Cardiac muscle cell (in vitro differentiated cells and primary cell): Measurements from ENCODE around the gene MTHFR. TPM values are rescaled to one million over a fixed set of nuclear protein-coding genes. Genes with fewer than 3 reads are reported as not detected.

Experiments
- DNase-seq, 2 donors: peaks; one replicate each; pipeline versions ENCODE4 v3.0.0 to v3.0.0-alpha.2; 2010 to 2017; ENCODE audit warnings: low read depth in 1 of 2, low spot score in 1 of 2
- H3K27ac ChIP-seq: fragments of 200-600 bp; sonication (generic); 2 replicates; pipeline ENCODE4 v1.5.1; 2016
- H3K27me3 ChIP-seq: fragments of 200-600 bp; sonication (generic); 2 replicates; pipeline ENCODE4 v1.6.0; 2016; ENCODE audit warnings: control low read depth
- H3K36me3 ChIP-seq: fragments of 200-600 bp; sonication (generic); 2 replicates; pipeline ENCODE4 v1.5.1; 2016; ENCODE audit warnings: control low read depth
- H3K4me1 ChIP-seq: fragments of 200-600 bp; sonication (generic); 2 replicates; pipeline ENCODE4 v1.8.1; 2017; ENCODE audit warnings: low read depth, mild to moderate bottlenecking, mixed run types
- H3K4me3 ChIP-seq: fragments of 200-600 bp; sonication (generic); 2 replicates; pipeline ENCODE4 v1.5.1; 2016; ENCODE audit warnings: mild to moderate bottlenecking
- H3K9me3 ChIP-seq: fragments of 200-600 bp; sonication (generic); 2 replicates; pipeline ENCODE4 v1.5.1; 2017; ENCODE audit warnings: low read depth, mild to moderate bottlenecking, control low read depth
- CTCF ChIP-seq: IDR thresholded peaks from 2 replicates; pipeline ENCODE4 v1.5.1; 2012; ENCODE audit warnings: low read depth, mild to moderate bottlenecking, low read length
- polyA plus RNA-seq: library from polyadenylated mRNA; unstranded; fragments of >200 nt; fragmentation: Nextera tagmentation; extraction: Ambion mirVana; gene quantifications from 2 replicates; pipeline ENCODE4 v1.2.1, GENCODE V29; 2016
- total RNA-seq: library from RNA; depleted of rRNA; stranded (reverse); fragments of >200 nt; gene quantifications from 2 replicates; pipeline ENCODE4 v1.2.3, GENCODE V29; 2016

MTHFR gene
- total and polyA plus RNA-seq, 2 experiments from 2014 or later = 37.5 to 64.0 TPM

GRCh38 chr1:11767922-11768704 lies 37.7 kb downstream of the MTHFR start:
- no peak for DNase-seq
- no peaks in the 10 kb centered on the region for H3K27me3 ChIP-seq
- no peaks in the 10 kb centered on the region for H3K36me3 ChIP-seq
- TF ChIP-seq CTCF = no peak
- H3K4me1 ChIP-seq = no peaks in the 10 kb centered on the region
- no peak overlapping the region for H3K27ac ChIP-seq
- no peak overlapping the region for H3K4me3 ChIP-seq
- H3K9me3 ChIP-seq = no peaks in the 10 kb centered on the region

GRCh38 chr1:11766429-11766776 lies 39.4 kb downstream of the MTHFR start:
- no peak overlapping the region for H3K4me3 ChIP-seq

GRCh38 chr1:11765661-11766428 lies 39.9 kb downstream of the MTHFR start:
- H3K9me3 ChIP-seq = no peaks in the 10 kb centered on the region
- DNase-seq = no peak
- no peaks in the 10 kb centered on the region for H3K36me3 ChIP-seq
- no peak overlapping the region for H3K4me3 ChIP-seq
- no peaks in the 10 kb centered on the region for H3K4me1 ChIP-seq
- no peak for TF ChIP-seq CTCF
- no peak overlapping the region for H3K27ac ChIP-seq
- peaks cover 18% of the 10 kb centered on the region for H3K27me3 ChIP-seq

More at GRCh38 chr1:11766429-11766776, 39.4 kb downstream of the MTHFR start:
- no peak overlapping the region for H3K27ac ChIP-seq
- H3K36me3 ChIP-seq = no peaks in the 10 kb centered on the region
- no peaks in the 10 kb centered on the region for H3K4me1 ChIP-seq
- peaks cover 12% of the 10 kb centered on the region for H3K27me3 ChIP-seq
- no peaks in the 10 kb centered on the region for H3K9me3 ChIP-seq
- TF ChIP-seq CTCF = no peak
- DNase-seq = no peak

DNA sequence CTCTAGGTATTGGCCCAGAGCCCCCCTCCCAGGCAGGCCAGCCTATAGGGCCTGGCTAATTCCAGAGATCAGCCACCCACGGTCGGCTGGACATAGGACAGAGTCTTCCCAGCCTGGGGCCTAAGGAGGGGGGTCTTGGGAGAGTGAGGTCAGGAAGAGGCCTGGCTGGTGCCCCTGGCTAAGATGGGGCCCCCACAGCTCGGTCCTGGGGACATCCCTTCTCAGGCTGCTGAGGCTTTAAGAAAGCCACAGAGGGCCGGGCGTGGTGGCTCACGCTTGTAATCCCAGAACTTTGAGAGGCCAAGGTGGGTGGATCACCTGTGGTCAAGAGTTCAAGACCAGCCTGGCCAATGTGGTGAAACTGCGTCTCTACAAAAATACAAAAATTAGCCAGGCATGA lies 41.2 kb downstream of the MTHFR start:
- Histone ChIP-seq H3K27ac (no peak overlapping the region), H3K36me3 (no peaks in the 10 kb centered on the region), H3K4me3 (no peak overlapping the region), H3K9me3 (no peaks in the 10 kb centered on the region), H3K4me1 (no peaks in the 10 kb centered on the region), H3K27me3 (peaks cover 22% of the 10 kb centered on the region)
- no peak for TF ChIP-seq CTCF
- DNase-seq = no peak

DNA sequence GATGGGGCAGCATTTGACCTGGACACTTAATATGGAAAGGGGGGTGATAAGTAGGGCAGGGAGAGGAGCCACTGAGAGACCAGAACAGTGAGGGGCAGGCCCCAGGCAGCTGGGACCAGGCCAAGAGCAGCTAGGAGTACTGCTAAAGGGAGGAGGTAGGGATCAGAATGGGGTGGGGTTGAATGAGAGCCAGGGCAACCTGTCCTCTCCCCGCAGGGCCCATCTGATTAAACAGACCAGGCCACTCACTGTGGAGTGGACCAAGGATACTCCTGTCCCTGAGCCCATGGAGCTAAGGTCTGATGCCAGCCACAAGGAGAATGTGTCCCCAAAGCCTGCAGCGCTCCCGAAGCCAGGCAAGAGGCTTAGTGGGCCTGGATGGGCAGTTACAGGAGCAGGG lies 41.6 kb downstream of the MTHFR start:
- Histone ChIP-seq H3K27me3 (peaks cover 22% of the 10 kb centered on the region), H3K27ac (no peak overlapping the region), H3K4me1 (no peaks in the 10 kb centered on the region), H3K36me3 (no peaks in the 10 kb centered on the region), H3K4me3 (no peak overlapping the region), H3K9me3 (no peaks in the 10 kb centered on the region)
- DNase-seq = no peak
- TF ChIP-seq CTCF = no peak
